ENCODE results near the gene VANGL1. TPM values are rescaled to one million over a fixed set of nuclear protein-coding genes. Genes with fewer than 3 reads are reported as not detected.

Gene VANGL1
- total and polyA plus RNA-seq, 2 of the 13 experiments (the other 11 are each of a cell fraction or from before 2014, with no cell fraction given) = 5.3 to 9.4 TPM

- in situ Hi-C loops (cut with HindIII; ENCODE audit: extremely low pct_ligation_motif_present, low pct_unique_long_range_greater_than_20kb) = no loop called here
- H3K9ac ChIP-seq (ENCODE audit: insufficient read depth, low read depth, low read length) = no peak overlapping the region
- H2AFZ ChIP-seq (ENCODE audit: low read length) = no peak overlapping the region
- TF ChIP-seq EP300 (IDR thresholded peaks at IDR 0.05; ENCODE audit: low read depth in 2 of 2, low read length in 2 of 2) (0 out of 4 replicates have a peak, but pooled peaks of 1 of the 2 experiments have one; percentile 26), EP300 (CRISPR knock-in tag; IDR thresholded peaks at IDR 0.05; ENCODE audit: borderline replicate concordance) (no peak), ZFP1 (CRISPR knock-in tag; IDR thresholded peaks at IDR 0.05) (no peak), ZNF629 (CRISPR knock-in tag; conservative IDR thresholded peaks at IDR 0.05) (0 out of 2 replicates have a peak, but pooled peaks have one; percentile 21), FOXA3 (CRISPR knock-in tag; IDR thresholded peaks at IDR 0.05) (peak; percentile 75), SAP130 (CRISPR knock-in tag; IDR thresholded peaks at IDR 0.05; ENCODE audit: low read depth) (peak; percentile 25; the same call in 1 of the 2 replicates), ZBTB14 (CRISPR knock-in tag; IDR thresholded peaks at IDR 0.05) (no peak), YEATS2 (CRISPR knock-in tag; IDR thresholded peaks at IDR 0.05; ENCODE audit: borderline replicate concordance) (no peak), TEAD3 (CRISPR knock-in tag; optimal IDR thresholded peaks at IDR 0.05; ENCODE audit: borderline replicate concordance) (peak; percentile 74), SOX13 (IDR thresholded peaks at IDR 0.05) (no peak), SOX13 (CRISPR knock-in tag; conservative IDR thresholded peaks at IDR 0.05 in 1 of 2, IDR thresholded peaks at IDR 0.05 in 1 of 2) (peak in 1 of 2 experiments; percentile 24; a peak in 1 of 4 replicates), ELF3 (CRISPR knock-in tag; IDR thresholded peaks at IDR 0.05) (0 out of 2 replicates have a peak, but pooled peaks have one; percentile 23), THRA (CRISPR knock-in tag; IDR thresholded peaks at IDR 0.05; ENCODE audit: borderline replicate concordance) (peak; percentile 36; the same call in 1 of the 2 replicates), PAXIP1 (CRISPR knock-in tag; conservative IDR thresholded peaks at IDR 0.05) (0 out of 2 replicates have a peak, but pooled peaks have one; percentile 13), ZNF816 (CRISPR knock-in tag; IDR thresholded peaks at IDR 0.05; ENCODE audit: borderline replicate concordance) (no peak), NR2F2 (IDR thresholded peaks at IDR 0.05; ENCODE audit: borderline replicate concordance, low read depth) (0 out of 2 replicates have a peak, but pooled peaks have one; percentile 43), RBM39 (IDR thresholded peaks at IDR 0.05; ENCODE audit: low read depth, low read length, poor library complexity, severe bottlenecking) (no peak), PITX1 (CRISPR knock-in tag; IDR thresholded peaks at IDR 0.05) (no peak)
Observed at GRCh38 chr1:115630342-115630741, 11.4 kb upstream of the VANGL1 start.

More at GRCh38 chr1:115630342-115630741, 11.4 kb upstream of the VANGL1 start:
- POLR2A ChIA-PET = no interaction called here
- no peaks in the 10 kb centered on the region for H3K27me3 ChIP-seq (ENCODE audit: control insufficient read depth in 1 of 2, insufficient read depth in 2 of 2, low read length in 2 of 2)
- H3K4me2 ChIP-seq (ENCODE audit: low read depth, low read length) = peak overlapping the region; percentile 26; the same call in 1 of the 2 replicates
- no peaks in the 10 kb centered on the region for H3K79me2 ChIP-seq (ENCODE audit: insufficient read depth, low read length)
- no peaks in the 10 kb centered on the region for H4K20me1 ChIP-seq (ENCODE audit: insufficient read depth, low read length)
- no peaks in the 10 kb centered on the region for H3K9me3 ChIP-seq (ENCODE audit: low read length)
- no peak overlapping the region for H3K4me3 ChIP-seq (replicated peaks in 1 of 3; ENCODE audit: insufficient read depth in 1 of 3, low read depth in 2 of 3, low read length in 3 of 3)
- H3K4me1 ChIP-seq (ENCODE audit: insufficient read depth, low read length) = peaks cover 26% of the 10 kb centered on the region
- WGBS (ENCODE audit: low lambda C conversion rate) = 0% methylated on average over 2 of the region's 2 CpGs
- intact Hi-C loops (cut with micrococcal nuclease; ENCODE audit: unreplicated experiment) = no loop called here
- CTCF ChIA-PET (ENCODE audit: low intra/inter-chr PET ratio, low total read pairs) = no interaction called here
- no TSS peak for BruUV-seq (replicated peaks)
- FAIRE-seq (peak; percentile 39), ATAC-seq (peak; percentile 77), DNase-seq (ENCODE audit: low spot score) (peak; percentile 34)
- no peak overlapping the region for H3K27ac ChIP-seq (ENCODE audit: extremely low read length, insufficient read depth, low read length)
- no peaks in the 10 kb centered on the region for H3K36me3 ChIP-seq (replicated peaks in 1 of 2; ENCODE audit: control insufficient read depth in 1 of 2, insufficient read depth in 2 of 2, low read length in 2 of 2)
